Superior temporal gyrus (tissue), 1 donor: Measurements from ENCODE around the gene TNFSF11.
A peak's percentile ranks its signal among the peaks of the same experiment; 100 is the strongest.
"Not testable (repeated sequence)": the region's sequence is repeated elsewhere in the genome, so short reads cannot be mapped to it uniquely, and the experiment has no call there.

Source experiments
- DNase-seq: peaks from one replicate; pipeline ENCODE4 v3.0.0-alpha.2; 2016; ENCODE audit errors: extremely low spot score

Gene TNFSF11

GRCh38 chr13:42560320-42560719, 13.6 kb upstream of the TNFSF11 start:
- DNase-seq = not testable (repeated sequence)

GRCh38 chr13:42561752-42562467, 12.0 kb upstream of the TNFSF11 start:
- DNase-seq = no peak

- no peak for DNase-seq
Measured at GRCh38 chr13:42567906-42568305, 6.0 kb upstream of the TNFSF11 start.

- DNase-seq = no peak
Measured at GRCh38 chr13:42569576-42570344, 4.2 kb upstream of the TNFSF11 start.

GRCh38 chr13:42571895-42572294, 2.1 kb upstream of the TNFSF11 start:
- no peak for DNase-seq

GRCh38 chr13:42574435-42575311, 721 bp downstream of the TNFSF11 start:
- DNase-seq = no peak

- DNase-seq = no peak
Measured at GRCh38 chr13:42575938-42576337, 2.0 kb downstream of the TNFSF11 start.

- no peak for DNase-seq
Measured at GRCh38 chr13:42577538-42577937, 3.6 kb downstream of the TNFSF11 start.

GRCh38 chr13:42580644-42581043, 6.7 kb downstream of the TNFSF11 start:
- DNase-seq = no peak

- DNase-seq = no peak
Measured at GRCh38 chr13:42581427-42581826, 7.5 kb downstream of the TNFSF11 start.

- DNase-seq = no peak
Measured at GRCh38 chr13:42591602-42592001, 17.6 kb downstream of the TNFSF11 start.

GRCh38 chr13:42592915-42593900, 19.3 kb downstream of the TNFSF11 start:
- no peak for DNase-seq

GRCh38 chr13:42594481-42595252, 20.7 kb downstream of the TNFSF11 start:
- DNase-seq = peak; percentile 92

GRCh38 chr13:42595253-42595571, 21.3 kb downstream of the TNFSF11 start:
- DNase-seq = no peak

- DNase-seq = no peak
Measured at GRCh38 chr13:42597505-42597904, 23.6 kb downstream of the TNFSF11 start.

GRCh38 chr13:42600943-42601342, 27.0 kb downstream of the TNFSF11 start:
- DNase-seq = no peak

- no peak for DNase-seq
Measured at GRCh38 chr13:42602906-42603305, 29.0 kb downstream of the TNFSF11 start.

GRCh38 chr13:42603571-42603970, 29.6 kb downstream of the TNFSF11 start:
- DNase-seq = no peak

GRCh38 chr13:42607546-42607945, 33.6 kb downstream of the TNFSF11 start:
- DNase-seq = no peak

GRCh38 chr13:42610649-42611048, 36.7 kb downstream of the TNFSF11 start:
- DNase-seq = no peak
